Pancreas (tissue), 10 donors: ENCODE results near the gene GABARAPL1. TPM values are rescaled to one million over a fixed set of nuclear protein-coding genes. Genes with fewer than 3 reads are reported as not detected.
"Not testable (repeated sequence)": the region's sequence is repeated elsewhere in the genome, so short reads cannot be mapped to it uniquely, and the experiment has no call there.

Source experiments
- ATAC-seq, 4 donors: fragments of 200-7000 bp; cut with Tn5 transposase; one replicate each; pipeline versions ENCODE4 v1.8.0 to v1.9.1; 2020; ENCODE audit warnings: mild to moderate bottlenecking in 4 of 4, moderate library complexity in 4 of 4
- DNase-seq, 6 donors: peaks; one replicate each; pipeline ENCODE4 v3.0.0-alpha.2; 2020
- FAIRE-seq: peaks from 2 replicates; lab custom pipeline; 2012; peaks lifted over from hg19 to GRCh38; lab: Jason Lieb, UNC
- H3K27ac ChIP-seq, 4 donors: fragments of 200-600 bp; sonication (generic); 1 replicate in 3 of 4; 2 replicates in 1 of 4; pipeline versions ENCODE4 v1.5.0 to v1.8.0; 2020
- H3K27me3 ChIP-seq, 4 donors: fragments of 200-600 bp; one replicate each; pipeline ENCODE4 v1.8.0; 2021
- H3K36me3 ChIP-seq, 3 donors: fragments of 200-600 bp; sonication (generic) in 1 of 3; one replicate each; pipeline versions ENCODE4 v1.5.0 to v1.8.0; 2020 to 2021
- H3K4me1 ChIP-seq, 3 donors: fragments of 200-600 bp; one replicate each; pipeline ENCODE4 v1.8.0; 2021
- H3K4me3 ChIP-seq, 4 donors: fragments of 200-600 bp; sonication (generic) in 2 of 4; one replicate each; pipeline versions ENCODE4 v1.5.0 to v1.8.0; 2020 to 2021
- H3K9me3 ChIP-seq, 4 donors: fragments of 200-600 bp; one replicate each; pipeline ENCODE4 v1.8.0; 2021
- WGBS, 2 donors: extraction: QIAGEN DNeasy Blood & Tissue Kit; methylation state at CpG; one replicate each; pipeline ENCODE4 v1.1.7; 2013; 5-methylcytosine and 5-hydroxymethylcytosine counted together
- intact Hi-C, 3 donors: fragments of 100-400 bp; cut with DNase I; formaldehyde crosslinking; loops; one replicate each; pipeline versions ENCODE4 v1.11.1 to v1.14.2; 2022
- polyA plus RNA-seq, 2 donors: library from polyadenylated mRNA; stranded (reverse); fragments of 200-250 nt; gene quantifications; one replicate each; pipeline ENCODE4 v1.2.3, GENCODE V29; 2013
- total RNA-seq, 6 donors: library from RNA; stranded (reverse); fragmentation: NEBNext Ultra II Directional in 4 of 6; extraction: Animal tissue kit (Norgen Biotek cat#: 25700) in 4 of 6; gene quantifications; one replicate each; pipeline versions ENCODE4 v1.2.1 to v1.2.4, GENCODE V29; 2021 to 2023
- TF ChIP-seq, protein P1 (sequence below), 4 donors: fragments of 200-600 bp; sonication (generic) in 3 of 4; IDR thresholded peaks; one replicate each; pipeline versions ENCODE4 v1.5.0 to v1.8.0; 2021; ENCODE audit warnings: antibody characterized with exemption in 4 of 4
- donor health status: healthy with polysubstance abuse.
- donor health status: DM: no; HTN: no; CAD: no; lungs with moderate emphysema.
- donor health status: DM: no; HTN: no; CAD: no.
- donor health status: control.
- donor health status: control.
- donor health status: Bipolar disorder and iron deficiency.
- donor health status: DM: yes; HTN: yes; CAD: no.
- donor health status: DM: no; HTN: no; CAD: no.
- donor health status: DM: no; HTN: no; CAD: no.
- donor health status: DM: yes; HTN: yes; CAD: no.

GABARAPL1 gene
- total and polyA plus RNA-seq, 8 donors: 51.1 to 111 (median 58.8) TPM

DNA sequence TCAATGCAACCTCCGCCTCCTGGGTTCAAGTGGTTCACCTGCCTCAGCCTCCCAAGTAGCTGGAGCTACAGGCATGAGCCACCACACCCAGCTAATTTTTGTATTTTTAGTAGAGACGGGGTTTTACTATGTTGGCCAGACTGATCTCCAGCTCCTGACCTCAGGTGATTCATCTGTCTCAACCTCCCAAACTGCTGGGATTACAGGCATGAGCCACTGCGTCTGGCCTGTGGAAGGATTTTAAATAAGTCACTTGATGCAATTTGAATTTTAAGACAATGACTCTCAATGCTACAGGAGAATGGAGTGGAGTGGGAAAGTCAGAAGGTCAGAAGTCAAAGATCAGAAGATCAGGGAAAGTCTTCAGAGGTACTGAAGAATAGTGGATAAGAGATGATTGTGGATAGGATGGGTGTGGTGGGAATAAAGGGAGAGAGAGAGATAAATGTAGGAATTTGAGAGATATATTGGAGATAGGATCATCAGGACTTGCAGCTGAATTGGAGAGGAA, 18.5 kb upstream of the GABARAPL1 start:
- intact Hi-C loops: loop anchor here in 1 of 3 donors (5.0 kb wide), 1 partner anchor 37 kb away; no protein-coding TSS in a partner anchor
- no peak overlapping the region for H3K27ac ChIP-seq
- 65 to 88% methylated on average over 3 of the region's 3 CpGs for WGBS, 2 donors
- ATAC-seq (no peak), FAIRE-seq (no peak), DNase-seq (no peak)
- H3K27me3 ChIP-seq: no peaks in the 10 kb centered on the region
- H3K4me1 ChIP-seq: no peaks in the 10 kb centered on the region
- no peak overlapping the region for H3K4me3 ChIP-seq
- TF ChIP-seq, protein P1, sequence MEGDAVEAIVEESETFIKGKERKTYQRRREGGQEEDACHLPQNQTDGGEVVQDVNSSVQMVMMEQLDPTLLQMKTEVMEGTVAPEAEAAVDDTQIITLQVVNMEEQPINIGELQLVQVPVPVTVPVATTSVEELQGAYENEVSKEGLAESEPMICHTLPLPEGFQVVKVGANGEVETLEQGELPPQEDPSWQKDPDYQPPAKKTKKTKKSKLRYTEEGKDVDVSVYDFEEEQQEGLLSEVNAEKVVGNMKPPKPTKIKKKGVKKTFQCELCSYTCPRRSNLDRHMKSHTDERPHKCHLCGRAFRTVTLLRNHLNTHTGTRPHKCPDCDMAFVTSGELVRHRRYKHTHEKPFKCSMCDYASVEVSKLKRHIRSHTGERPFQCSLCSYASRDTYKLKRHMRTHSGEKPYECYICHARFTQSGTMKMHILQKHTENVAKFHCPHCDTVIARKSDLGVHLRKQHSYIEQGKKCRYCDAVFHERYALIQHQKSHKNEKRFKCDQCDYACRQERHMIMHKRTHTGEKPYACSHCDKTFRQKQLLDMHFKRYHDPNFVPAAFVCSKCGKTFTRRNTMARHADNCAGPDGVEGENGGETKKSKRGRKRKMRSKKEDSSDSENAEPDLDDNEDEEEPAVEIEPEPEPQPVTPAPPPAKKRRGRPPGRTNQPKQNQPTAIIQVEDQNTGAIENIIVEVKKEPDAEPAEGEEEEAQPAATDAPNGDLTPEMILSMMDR (IDR thresholded peaks at IDR 0.05): no peak
- H3K9me3 ChIP-seq: no peaks in the 10 kb centered on the region
- no peaks in the 10 kb centered on the region for H3K36me3 ChIP-seq

DNA sequence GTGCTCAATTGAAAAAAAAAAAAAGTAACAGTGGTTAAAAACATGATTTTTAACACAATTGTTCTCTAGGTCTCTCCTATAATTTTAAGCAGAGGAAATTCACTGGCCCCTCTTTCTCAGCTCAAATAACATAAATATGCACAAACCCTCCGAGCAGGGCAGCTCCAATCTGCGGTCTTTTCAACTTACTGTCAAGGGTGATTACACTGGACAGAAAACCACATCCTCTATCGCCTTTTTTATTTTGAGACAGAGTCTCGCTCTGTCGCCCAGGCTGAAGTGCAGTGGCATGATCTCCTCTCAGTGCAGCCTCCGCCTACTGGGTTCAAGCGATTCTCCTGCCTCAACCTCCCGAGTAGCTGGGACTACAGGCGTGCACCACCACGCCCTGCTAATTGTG, 16.5 kb upstream of the GABARAPL1 start:
- FAIRE-seq (no peak), DNase-seq (no peak), ATAC-seq (no peak)
- Histone ChIP-seq H3K27me3 (no peaks in the 10 kb centered on the region), H3K4me3 (no peak overlapping the region), H3K36me3 (no peaks in the 10 kb centered on the region), H3K4me1 (no peaks in the 10 kb centered on the region), H3K27ac (no peak overlapping the region), H3K9me3 (no peaks in the 10 kb centered on the region)
- TF ChIP-seq, protein P1 (IDR thresholded peaks at IDR 0.05): no peak
- intact Hi-C loops: no loop called here
- WGBS, 2 donors: 70 to 84% methylated on average over 10 of the region's 10 CpGs

DNA sequence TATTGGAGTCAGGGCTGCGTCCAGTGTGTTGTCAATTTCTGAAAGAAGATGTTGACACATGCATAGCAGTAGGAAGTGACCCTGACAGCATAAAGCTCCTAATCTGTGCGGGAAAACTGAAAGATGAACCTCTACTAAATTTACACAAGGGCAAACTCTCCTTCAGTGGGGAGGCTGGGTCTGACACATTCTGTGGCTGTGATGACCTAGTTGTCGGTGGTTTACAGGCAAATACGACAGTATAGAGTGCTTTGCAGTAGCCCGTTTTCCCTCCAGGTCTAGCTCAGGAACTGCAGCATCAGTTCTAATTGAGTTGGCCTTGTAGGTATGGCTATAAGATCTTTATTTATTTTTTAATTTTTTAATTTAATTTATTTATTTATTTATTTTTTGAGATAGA, 14.8 kb upstream of the GABARAPL1 start:
- no peak for FAIRE-seq
- intact Hi-C loops: no loop called here
- Histone ChIP-seq H3K27me3 (no peaks in the 10 kb centered on the region), H3K27ac (no peak overlapping the region), H3K4me1 (no peaks in the 10 kb centered on the region), H3K4me3 (no peak overlapping the region), H3K36me3 (no peaks in the 10 kb centered on the region), H3K9me3 (no peaks in the 10 kb centered on the region)
- no peak for DNase-seq
- TF ChIP-seq, protein P1 (IDR thresholded peaks at IDR 0.05): no peak
- WGBS, 2 donors: 74 to 86% methylated on average over 5 of the region's 5 CpGs
- ATAC-seq: no peak

DNA sequence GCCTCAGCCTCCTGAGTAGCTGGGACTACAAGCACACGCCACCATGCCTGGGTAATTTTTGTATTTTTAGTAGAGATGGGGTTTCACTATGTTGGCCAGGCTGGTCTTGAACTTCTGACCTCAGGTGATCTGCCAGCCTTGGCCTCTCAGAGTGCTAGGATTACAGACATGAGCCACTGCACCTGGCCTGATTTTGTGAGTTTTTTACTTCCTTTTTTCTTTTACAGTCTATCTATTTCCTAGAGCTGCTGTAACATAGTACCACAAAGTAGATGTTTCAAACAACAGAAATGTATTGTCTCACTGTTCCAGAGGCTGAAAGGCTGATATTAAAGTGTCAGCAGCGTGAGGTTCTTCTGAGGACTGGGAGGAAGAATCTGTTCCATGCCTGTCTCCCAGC, 8.2 kb upstream of the GABARAPL1 start:
- intact Hi-C loops, ATAC-seq, H3K27me3 ChIP-seq, DNase-seq, FAIRE-seq, H3K4me3 ChIP-seq, H3K9me3 ChIP-seq, H3K4me1 ChIP-seq, H3K27ac ChIP-seq, H3K36me3 ChIP-seq: not testable (repeated sequence)
- 67 to 71% methylated on average over 2 of the region's 2 CpGs for WGBS, 2 donors

DNA sequence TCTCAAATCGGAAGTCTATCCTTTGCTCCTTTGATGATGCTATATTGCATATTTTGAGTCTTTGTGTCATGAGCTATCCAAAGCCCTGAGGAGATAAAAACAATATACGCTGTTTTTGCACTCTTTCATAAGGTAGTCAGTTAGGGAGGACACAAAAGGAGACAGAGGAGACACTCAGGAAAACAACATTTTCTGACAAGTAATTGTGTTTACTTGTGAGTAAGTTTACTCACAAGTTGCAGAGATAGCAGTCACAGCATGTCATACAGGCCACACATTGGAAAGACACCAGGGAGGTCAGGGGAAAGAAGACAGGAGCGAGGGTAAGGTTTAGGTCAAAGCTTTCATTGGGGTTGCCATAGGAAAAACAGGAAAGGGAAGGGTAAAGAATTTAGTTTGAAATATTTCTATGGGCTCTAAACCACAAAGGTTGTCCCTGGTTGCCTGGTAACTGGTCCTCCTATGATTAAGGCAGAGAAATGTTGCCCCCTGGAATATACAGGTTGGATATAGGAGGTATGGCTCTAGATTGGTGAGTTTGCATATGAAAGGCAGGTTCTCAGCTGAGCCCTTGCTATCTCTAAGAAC, 7.4 kb upstream of the GABARAPL1 start:
- TF ChIP-seq, protein P1 (IDR thresholded peaks at IDR 0.05): no peak
- no peak overlapping the region for H3K4me3 ChIP-seq
- DNase-seq: no peak
- ATAC-seq: no peak
- no peaks in the 10 kb centered on the region for H3K9me3 ChIP-seq
- H3K4me1 ChIP-seq: no peaks in the 10 kb centered on the region
- no peak for FAIRE-seq
- H3K27ac ChIP-seq: no peak overlapping the region
- intact Hi-C loops: no loop called here
- H3K27me3 ChIP-seq: no peaks in the 10 kb centered on the region
- H3K36me3 ChIP-seq: no peaks in the 10 kb centered on the region
- WGBS, 2 donors: 72 to 80% methylated on average over 3 of the region's 3 CpGs
